NCI-H510A (cell line): ENCODE data around the gene INPP5F.
A peak's percentile ranks its signal among the peaks of the same experiment; 100 is the strongest.

ENCODE experiments used
- DNase-seq: peaks from one replicate; lab custom pipeline; 2025; lab: John Stamatoyannopoulos, UW

INPP5F gene, protein sequence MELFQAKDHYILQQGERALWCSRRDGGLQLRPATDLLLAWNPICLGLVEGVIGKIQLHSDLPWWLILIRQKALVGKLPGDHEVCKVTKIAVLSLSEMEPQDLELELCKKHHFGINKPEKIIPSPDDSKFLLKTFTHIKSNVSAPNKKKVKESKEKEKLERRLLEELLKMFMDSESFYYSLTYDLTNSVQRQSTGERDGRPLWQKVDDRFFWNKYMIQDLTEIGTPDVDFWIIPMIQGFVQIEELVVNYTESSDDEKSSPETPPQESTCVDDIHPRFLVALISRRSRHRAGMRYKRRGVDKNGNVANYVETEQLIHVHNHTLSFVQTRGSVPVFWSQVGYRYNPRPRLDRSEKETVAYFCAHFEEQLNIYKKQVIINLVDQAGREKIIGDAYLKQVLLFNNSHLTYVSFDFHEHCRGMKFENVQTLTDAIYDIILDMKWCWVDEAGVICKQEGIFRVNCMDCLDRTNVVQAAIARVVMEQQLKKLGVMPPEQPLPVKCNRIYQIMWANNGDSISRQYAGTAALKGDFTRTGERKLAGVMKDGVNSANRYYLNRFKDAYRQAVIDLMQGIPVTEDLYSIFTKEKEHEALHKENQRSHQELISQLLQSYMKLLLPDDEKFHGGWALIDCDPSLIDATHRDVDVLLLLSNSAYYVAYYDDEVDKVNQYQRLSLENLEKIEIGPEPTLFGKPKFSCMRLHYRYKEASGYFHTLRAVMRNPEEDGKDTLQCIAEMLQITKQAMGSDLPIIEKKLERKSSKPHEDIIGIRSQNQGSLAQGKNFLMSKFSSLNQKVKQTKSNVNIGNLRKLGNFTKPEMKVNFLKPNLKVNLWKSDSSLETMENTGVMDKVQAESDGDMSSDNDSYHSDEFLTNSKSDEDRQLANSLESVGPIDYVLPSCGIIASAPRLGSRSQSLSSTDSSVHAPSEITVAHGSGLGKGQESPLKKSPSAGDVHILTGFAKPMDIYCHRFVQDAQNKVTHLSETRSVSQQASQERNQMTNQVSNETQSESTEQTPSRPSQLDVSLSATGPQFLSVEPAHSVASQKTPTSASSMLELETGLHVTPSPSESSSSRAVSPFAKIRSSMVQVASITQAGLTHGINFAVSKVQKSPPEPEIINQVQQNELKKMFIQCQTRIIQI

DNA sequence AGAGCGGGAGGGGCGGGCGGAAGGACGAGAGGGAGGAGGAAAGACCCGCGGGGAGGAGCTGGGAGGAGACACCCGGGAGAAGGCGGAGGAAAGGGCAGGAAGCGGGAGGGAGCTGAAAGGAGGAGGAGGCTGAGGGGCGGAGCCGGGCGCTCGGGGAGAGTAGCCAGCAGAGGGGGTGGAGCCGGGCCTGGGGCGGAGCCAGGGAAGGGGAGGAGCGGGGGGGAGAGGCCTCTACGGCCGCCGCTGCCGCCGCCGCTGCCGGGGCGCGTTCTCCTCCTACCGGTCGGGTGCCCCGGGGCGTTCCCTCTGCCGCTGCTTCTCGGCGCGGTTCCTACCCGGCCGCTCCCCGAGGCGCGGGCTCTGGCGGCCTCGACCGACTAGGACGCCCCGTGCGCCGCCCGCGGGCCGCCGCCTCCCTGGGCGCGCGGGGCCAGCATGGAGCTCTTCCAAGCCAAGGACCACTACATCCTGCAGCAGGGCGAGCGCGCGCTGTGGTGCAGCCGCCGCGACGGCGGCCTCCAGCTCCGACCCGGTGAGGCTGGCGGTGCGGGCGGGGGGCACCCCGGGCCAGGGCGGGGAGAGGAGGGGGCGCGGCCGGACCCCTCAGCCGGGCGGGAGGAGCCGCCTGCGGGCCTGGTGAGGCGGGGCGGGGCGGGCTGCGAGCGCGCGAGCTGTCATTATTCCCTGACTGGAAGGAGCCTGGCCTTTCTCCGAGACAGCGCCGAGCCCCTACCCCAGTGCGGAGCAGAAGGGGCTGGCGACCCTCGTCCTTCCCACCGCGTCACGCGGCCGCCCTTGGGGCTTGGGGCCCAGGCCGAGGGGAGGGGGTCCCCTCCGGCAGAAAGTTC lies at the start of gene INPP5F:
Gene INPP5F, plus strand, starts transcription at position 223 of the 848 bp plus-strand sequence. Its CDS starts 213 bp downstream, at position 436.
- peak; percentile 96 for DNase-seq

DNA sequence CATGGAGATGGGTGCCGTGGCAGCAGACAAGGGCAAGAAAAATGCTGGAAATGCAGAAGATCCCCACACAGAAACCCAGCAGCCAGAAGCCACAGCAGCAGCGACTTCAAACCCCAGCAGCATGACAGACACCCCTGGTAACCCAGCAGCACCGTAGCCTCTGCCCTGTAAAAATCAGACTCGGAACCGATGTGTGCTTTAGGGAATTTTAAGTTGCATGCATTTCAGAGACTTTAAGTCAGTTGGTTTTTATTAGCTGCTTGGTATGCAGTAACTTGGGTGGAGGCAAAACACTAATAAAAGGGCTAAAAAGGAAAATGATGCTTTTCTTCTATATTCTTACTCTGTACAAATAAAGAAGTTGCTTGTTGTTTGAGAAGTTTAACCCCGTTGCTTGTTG lies 48.7 kb upstream of the INPP5F start:
- no peak for DNase-seq

DNA sequence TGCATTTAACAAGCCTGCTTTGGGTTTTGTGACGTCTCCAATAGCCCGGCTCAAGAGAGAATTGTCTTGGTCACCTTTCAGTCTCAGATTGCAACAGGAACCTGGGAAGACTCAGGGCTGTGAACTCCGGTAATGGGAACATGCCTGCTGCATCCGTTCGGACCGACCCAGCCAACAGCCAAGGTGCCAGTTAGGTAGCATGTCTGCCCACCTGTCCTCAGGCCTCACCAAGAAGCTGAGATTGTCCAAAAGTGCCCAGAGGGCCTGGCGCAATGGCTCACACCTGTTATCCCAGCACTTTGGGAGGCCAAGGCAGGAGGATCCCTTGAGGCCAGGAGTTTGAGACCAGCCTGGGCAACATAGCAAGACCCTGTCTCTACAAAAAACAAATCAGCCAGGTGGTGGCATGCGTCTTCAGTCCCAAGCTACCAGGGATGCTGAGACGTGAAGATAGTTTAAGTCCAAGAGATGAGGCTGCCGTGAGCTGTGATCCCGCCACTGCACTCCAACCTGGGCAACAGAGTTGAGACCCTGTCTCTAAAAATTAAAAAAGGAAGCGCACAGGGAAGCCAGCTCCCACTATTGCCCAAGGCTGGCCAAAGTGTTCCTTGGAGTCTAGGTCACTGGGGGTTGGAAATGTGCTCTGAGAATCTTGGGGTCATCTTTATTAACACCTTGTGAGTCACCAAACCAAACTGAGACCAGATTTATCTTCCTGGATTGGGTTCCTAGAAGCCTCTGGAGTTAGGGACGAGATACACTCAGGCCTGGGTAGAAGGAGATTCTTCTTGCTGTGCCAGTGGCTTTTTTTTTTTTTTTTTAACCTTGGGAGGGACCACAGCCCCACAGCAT lies 47.7 kb upstream of the INPP5F start:
- no peak for DNase-seq

DNA sequence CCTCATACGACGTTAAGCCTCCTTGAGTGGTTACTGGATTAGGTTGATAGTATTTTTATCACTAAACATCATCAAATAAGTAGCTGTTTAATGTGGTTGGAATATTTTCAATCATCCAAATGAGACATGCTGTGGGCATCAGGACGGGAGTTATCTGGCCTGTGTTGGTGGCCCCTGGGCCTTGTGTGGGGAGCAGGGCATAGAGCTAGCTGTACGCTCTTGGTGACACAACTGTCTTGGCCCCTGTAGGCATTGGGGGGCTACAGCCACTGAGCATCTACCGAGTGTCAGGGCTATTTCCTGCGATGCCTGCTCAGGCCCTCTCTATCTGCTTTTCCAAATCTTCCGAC lies 46.4 kb upstream of the INPP5F start:
- no peak for DNase-seq

DNA sequence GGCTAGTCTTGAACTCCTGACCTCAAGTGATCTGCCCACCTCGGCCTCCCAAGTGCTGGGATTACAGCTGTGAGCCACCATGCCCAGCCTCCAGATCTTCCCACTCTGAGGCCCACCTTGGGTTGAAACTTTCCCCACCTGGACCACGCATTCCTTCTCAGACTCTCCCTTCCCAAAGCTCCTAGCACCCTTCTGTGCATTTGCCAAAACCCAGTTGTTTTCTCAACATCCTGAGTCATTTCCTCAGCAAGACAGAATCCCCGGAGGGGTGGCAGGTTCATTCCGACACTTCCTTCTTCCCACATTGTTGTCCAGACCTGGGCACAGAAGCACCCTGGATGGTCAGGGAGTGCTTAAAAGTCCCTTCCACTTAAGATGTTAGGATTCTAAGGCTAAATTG lies 45.8 kb upstream of the INPP5F start:
- no peak for DNase-seq

DNA sequence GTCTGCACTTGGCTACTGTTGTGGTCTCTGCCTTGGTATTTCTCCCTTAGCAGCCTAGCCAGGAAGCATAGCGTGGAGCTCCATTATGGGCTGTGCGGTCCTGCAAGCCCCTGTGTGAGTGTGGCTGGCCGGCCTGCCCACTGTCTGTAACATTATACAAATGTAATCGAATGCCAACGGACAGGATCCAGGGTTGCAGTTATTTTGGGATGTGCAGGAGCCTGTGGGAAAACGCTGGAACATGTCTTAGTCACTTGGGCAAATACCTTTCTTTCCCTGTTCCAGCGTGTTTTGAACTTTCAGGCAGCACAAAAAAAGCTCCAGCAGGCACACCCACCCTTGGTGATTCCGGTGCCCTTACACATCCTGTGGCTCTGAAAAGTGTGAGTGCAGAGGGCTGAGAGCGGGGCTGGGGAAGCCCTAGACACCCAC lies 45.2 kb upstream of the INPP5F start:
- DNase-seq: no peak

DNA sequence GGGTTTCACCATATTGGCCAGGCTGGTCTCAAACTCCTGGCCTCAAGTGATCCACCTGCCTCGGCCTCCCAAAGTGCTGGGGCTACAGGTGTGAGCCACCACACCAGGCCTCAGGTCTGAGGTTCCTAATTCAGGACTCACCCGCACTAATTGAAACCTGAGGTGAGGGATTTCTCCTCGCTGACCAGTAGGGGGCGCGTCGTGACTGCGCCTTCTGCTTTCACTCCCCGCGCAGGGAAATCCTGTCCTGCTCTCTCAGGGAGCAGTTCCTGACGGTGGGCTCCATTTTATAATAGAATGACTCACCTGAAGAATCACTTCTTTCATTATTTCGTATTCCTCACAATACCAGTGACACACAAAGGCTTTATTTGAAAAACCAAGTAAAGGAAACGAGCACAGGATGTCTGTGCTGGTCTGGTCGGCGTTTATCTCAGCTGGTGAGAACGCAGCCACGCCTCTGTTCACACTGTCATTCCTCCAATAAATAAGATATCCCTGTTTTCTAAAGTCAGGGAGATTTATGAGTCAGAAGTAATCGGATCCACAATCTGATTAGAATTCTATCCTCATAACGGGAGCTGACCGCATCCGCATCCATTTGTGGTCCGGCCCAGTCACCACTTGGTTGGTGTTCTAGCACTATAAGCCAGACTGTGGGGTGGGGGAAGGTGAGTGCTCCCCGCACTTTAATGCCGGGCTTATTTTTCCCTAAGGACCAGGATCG lies 39.2 kb upstream of the INPP5F start:
- peak; percentile 63 for DNase-seq

DNA sequence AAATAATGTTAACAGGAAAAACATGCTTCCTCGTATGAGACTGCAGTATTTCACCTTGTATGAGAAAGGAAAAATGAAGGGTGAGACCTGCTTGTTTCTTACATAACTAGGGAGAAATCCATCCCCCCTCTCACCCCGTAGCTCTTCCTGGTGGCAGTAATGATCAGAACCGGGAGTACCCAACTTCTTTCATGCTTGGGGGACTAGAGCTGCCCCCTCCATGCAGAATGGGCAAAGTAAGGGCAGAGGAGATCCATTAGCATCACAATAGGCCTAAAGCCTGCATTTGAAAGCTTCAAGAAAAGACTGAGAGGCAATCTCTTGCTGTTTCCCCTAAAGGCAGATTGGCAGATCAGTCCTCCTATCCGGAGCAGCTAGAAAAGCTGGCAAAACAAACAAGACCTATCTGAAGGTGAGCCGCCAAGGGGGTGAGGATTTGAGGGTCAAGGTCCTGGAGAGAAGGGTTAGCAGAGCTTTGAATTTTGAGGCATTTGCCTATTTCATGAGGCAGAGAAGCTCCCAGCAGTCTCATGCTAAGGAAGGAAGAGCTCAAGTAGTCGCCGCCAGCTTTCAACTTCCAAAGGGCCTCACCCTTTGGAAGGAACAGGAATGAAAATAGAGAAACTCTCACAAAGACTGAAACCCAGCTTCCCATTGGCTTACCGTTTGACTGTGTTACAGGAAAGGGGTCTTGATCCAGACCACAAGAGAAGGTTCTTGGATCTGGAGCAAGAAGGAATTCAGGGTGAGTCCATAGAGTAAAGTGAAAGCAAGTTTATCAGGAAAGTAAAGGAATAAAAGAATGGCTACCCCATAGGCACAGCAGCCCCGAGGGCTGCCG lies 38.4 kb upstream of the INPP5F start:
- DNase-seq: no peak

DNA sequence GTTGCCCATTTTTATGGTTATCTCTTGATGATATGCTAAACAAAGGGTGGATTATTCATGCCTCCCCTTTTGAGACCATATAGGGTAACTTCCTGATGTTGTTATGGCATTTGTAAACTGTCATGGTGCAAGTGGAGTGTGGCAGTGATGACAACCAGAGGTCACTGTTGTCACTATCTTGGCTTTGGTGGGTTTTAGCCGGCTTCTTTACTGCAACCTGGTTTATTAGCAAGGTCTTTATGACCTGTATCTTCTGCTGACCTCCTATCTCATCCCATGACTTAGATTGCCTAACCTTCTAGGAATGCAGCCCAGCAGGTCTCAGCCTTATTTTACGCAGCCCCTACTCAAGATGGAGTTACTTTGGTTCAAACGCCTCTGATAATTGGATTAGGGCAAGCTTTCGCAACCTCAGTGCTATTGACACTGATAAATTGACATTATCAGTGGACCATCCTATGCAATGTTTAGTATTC lies 37.8 kb upstream of the INPP5F start:
- no peak for DNase-seq

DNA sequence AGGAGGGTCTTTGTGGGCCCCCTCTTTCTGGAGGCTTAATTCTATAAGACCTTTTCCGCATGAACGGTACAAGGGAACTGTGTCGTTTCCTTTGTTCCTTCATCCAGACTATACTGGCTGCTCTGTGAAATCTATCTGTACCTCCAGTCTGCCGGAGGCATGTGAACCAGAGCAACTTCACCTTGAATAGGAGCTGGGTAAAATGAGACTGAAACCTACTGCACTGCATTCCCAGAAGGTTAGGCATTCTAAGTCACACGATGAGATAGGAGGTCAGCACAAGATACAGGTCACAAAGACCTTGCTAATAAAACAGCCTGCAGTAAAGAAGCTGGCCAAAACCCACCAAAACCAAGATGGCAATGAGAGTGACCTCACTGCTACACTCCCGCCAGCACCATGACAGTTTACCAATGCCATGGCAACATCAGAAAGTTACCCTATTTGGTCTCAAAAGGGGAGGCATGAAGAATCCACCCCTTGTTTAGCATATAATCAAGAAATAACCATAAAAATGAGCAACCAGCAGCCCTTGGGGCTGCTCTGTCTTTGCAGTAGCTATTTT lies 36.8 kb upstream of the INPP5F start:
- DNase-seq: no peak

DNA sequence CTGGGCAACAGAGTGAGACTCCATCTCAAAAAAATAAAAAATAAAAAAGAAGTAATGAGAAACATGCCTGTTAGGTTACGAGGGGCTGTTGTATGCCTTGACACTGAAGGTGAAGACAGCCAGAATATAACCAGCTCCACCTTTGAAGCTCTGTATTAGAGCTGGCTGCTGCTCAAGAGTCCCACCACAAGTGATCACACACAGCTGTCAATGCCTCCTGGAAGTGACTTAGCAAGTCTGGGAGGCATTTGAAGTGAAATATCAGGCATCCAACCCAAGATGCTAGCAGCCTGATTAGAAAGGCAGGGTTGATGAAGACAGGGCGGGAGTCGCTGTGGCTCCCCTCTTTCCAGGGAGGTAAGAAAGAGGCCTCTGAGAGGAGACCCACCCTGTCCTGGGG lies 34.1 kb upstream of the INPP5F start:
- no peak for DNase-seq

DNA sequence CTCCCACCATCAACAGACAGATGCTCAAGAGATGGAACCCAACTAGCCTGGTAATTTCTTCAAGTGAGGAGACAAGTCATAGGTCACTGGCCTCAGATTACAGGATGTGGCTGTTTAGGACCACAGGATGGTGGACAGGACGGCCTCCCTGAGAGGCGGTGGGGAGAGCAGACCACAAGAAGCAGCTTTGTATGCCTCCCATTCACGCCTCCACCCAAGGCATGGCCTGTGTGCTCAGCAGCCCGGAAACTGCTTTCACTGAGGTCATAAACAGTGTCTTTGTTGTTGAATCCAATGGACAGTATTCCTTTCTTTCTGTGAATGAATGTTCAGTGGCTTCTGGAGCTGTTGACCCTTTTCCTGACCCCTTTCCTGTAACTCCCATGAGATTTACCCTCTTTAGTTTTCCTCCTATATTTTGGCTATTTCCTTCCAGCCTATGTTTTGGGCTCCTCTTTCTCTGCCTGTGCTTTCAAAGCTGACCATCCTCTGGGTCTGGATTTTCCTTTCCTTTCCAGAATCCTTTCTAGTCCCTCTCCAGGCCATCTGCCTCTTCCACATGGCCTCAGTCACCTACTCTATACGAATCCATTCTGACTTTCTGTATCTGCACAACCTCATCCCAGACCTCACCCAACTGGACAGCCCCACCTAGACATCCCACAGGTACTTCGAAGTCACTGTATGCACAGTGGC lies 32.4 kb upstream of the INPP5F start:
- DNase-seq: no peak

DNA sequence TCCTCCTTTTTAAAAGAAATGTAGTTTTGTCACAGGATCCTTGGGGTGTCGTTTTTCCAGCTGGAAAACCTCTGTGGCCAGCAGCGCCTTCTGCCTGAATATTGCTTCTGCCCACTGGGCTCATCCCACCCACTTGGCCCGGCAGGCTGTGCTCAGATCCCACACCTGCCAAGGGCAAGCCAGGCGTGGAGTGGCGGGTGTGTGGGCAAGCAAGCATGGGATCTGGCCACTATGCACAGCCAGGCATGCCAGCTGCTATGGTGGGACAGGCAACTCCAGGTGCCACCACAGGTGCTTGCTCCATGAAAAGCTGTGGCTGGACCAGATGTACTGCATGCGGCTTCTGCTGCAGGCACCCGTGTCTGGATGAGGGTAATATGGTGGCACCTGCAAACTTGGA lies 31.2 kb upstream of the INPP5F start:
- DNase-seq: no peak

DNA sequence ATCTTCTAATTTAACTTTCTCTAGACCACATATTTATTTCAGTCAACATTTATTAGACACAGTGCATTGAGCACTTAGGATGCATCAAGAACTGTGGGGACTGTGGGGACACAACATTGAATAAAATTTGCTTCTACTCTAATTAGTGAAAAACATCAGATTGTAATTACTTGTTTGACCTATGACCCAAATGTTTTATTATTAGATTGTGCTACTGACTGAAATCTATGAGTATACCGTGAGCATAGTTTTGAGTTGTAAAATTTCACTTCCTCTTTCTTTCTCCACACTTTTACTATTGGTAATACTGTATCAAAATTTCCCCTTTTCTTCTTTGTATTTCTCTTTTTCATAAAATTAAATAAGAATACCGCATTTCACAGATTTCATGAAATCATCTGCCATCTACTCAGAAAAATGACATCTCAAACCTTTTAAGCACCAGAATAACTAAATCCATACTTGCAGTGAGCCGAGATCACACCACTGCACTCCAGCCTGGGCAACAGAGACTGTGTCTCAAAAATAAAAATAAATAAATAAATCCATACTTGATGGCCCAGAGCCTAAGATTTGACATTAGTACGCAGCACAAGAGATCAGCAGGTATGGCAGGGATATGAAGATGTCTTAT lies 25.4 kb upstream of the INPP5F start:
- no peak for DNase-seq

DNA sequence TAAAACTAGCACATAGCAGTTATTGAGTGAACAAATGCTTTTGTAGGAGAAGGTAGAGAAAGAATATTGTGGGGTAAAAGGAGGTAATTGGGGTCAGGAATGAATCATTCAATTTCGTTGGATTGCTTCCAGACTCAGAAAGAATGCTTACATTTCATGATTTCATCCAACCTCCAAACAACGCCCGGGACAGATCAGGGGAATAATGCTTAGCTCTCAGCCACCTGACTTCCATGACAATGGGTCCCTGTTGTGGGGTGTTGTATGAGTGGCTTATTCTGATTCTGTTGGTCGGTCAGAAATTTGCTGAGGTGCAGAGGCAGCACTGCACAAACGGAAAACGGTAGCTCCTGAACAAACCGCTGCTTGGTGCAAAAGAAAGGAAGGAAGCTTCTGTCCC lies 24.0 kb upstream of the INPP5F start:
- no peak for DNase-seq

DNA sequence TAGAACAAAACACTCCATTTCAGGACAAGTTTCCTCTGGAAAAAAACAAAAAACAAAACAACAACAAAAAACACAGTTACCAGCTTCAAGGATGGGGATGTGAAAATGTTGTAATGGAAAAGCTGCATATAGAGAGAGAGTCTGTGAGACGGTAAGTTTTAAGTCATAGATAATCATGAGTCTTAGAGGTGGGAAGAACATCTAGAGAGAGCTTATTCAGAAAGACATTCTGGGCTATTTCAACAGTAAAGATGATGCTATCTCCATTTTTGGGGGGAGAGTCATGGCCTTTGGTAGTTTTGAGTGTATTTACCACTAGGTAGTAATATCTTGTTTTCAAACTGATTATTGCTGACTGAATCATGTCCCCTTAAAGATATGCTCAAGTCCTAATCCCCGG lies 23.3 kb upstream of the INPP5F start:
- no peak for DNase-seq

DNA sequence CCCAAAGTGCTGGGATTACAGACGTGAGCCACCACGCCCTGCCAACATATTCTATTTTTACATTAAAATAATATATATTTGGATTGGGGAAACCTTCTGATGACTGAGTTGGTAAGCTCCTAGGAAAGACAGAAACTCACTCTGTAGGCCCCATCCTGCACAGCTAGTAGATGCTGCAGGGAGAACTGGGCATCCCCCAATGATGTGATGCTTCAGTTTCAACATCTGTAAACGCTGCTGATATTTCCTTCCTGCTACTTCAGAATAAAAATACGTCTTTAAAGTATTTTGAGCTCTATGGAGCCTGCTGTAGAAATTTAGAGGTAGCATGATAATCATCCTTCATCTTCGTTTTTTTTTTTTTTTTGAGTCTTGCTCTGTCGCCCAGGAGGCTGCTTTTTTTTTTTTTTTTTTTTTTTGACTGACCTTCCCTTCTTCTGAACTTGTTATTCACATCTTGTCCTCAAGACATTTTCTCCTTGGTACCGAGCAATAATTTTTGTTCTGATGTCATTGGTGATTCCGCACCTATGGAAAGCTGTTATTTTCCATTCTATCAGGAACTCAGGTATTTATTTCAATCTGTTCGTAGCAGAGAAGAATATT lies 21.8 kb upstream of the INPP5F start:
- no peak for DNase-seq
